Transverse colon (tissue), 4 donors: Measurements from ENCODE around the gene FAXDC2. TPM values are rescaled to one million over a fixed set of nuclear protein-coding genes. Genes with fewer than 3 reads are reported as not detected.

ENCODE experiments used
- DNase-seq: peaks from one replicate; pipeline ENCODE4 v3.0.0-alpha.2; 2019
- H3K27ac ChIP-seq, 4 donors: fragments of 200-600 bp; sonication (generic); 2 replicates each; pipeline ENCODE4 v1.5.1; 2016 to 2018; ENCODE audit warnings: inconsistent platforms in 4 of 4
- H3K27me3 ChIP-seq: fragments of 200-600 bp; sonication (generic); 2 replicates; pipeline ENCODE4 v1.5.1; 2017; ENCODE audit warnings: inconsistent platforms
- H3K36me3 ChIP-seq, 4 donors: fragments of 200-600 bp; sonication (generic); 2 replicates each; pipeline ENCODE4 v1.5.1; 2017 to 2019; ENCODE audit warnings: inconsistent platforms in 4 of 4
- H3K4me1 ChIP-seq, 4 donors: fragments of 200-600 bp; sonication (generic); 2 replicates each; pipeline ENCODE4 v1.5.1; 2017 to 2020; ENCODE audit warnings: inconsistent platforms in 4 of 4
- H3K4me3 ChIP-seq, 4 donors: fragments of 200-600 bp; sonication (generic); 1 replicate in 1 of 4; 2 replicates in 3 of 4; pipeline versions ENCODE4 v1.5.1 to v1.6.1; 2017 to 2019; ENCODE audit warnings: inconsistent platforms in 4 of 4
- H3K9me3 ChIP-seq, 2 donors: fragments of 200-600 bp; sonication (generic); 2 replicates each; pipeline ENCODE4 v1.5.1; 2017 to 2019; ENCODE audit warnings: inconsistent platforms in 2 of 2
- CTCF ChIP-seq, 5 experiments: fragments of 200-600 bp in 3 of 5; fragments of 450-650 bp in 2 of 5; sonication (generic) in 3 of 5; IDR thresholded peaks; 1 replicate in 2 of 5; 2 replicates in 3 of 5; pipeline ENCODE4 v1.5.1; 2016 to 2017; ENCODE audit warnings: antibody characterized with exemption in 5 of 5, inconsistent platforms in 3 of 5, mild to moderate bottlenecking in 2 of 5, moderate library complexity in 1 of 5
- EP300 ChIP-seq: sonication (generic); formaldehyde crosslinking; IDR thresholded peaks from one replicate; pipeline ENCODE4 v1.6.1; 2017; ENCODE audit warnings: antibody characterized with exemption, low read depth
- POLR2A ChIP-seq: fragments of 450-650 bp; IDR thresholded peaks from one replicate; pipeline ENCODE4 v1.6.1; 2016; ENCODE audit warnings: antibody characterized with exemption, mild to moderate bottlenecking, moderate library complexity
- POLR2AphosphoS5 ChIP-seq, 3 donors: sonication (generic); formaldehyde crosslinking; IDR thresholded peaks; one replicate each; pipeline ENCODE4 v1.6.1; 2016; ENCODE audit warnings: antibody characterized with exemption in 3 of 3
- WGBS, 2 donors: methylation state at CpG; one replicate each; pipeline ENCODE4 v1.1.5; 2018; ENCODE audit warnings: low coverage in 1 of 2; 5-methylcytosine and 5-hydroxymethylcytosine counted together
- in situ Hi-C, 4 donors: fragments of 200-750 bp; cut with MboI; loops; one replicate each; pipeline versions ENCODE4 v1.15.0 to v1.15.1; 2017; ENCODE audit warnings: low sequenced_read_pairs in 3 of 4, low pct_ligation_motif_present in 1 of 4, low pct_unique_long_range_greater_than_20kb in 1 of 4
- intact Hi-C: fragments of 100-400 bp; cut with DNase I; formaldehyde crosslinking; loops from one replicate; pipeline ENCODE4 v1.15.1; 2023; ENCODE audit warnings: low total_unique reads
- total RNA-seq, 4 donors: library from RNA; depleted of rRNA; stranded (reverse); fragments of >200 nt; gene quantifications; one replicate each; pipeline ENCODE4 v1.1.0, GENCODE V29; 2016

Gene FAXDC2
- total RNA-seq, 4 donors from 2014 or later = 10.3 to 54.8 (median 27.4) TPM

DNA sequence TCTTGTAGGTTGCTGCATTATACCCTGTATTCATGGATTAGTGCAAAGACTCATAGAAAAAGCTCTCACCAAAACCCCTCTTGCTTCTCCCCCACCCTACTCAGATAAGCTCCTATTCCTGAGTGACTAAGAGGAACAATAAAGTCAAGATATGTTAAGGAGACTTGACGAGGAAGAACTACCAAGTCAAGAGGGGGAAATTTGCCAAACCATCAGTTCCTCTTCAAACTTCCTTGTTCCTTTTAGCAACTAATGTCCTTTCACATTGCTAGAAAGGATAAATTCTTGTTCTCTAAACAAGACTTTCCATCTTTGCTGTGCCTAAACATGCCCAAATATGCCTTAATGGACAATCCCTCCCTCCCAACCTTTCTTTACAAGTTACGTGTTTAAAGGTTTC, 35.0 kb upstream of the FAXDC2 start:
- Histone ChIP-seq H3K36me3 (peaks cover 0 to 53% (median 15%) of the 10 kb centered on the region in 4 donors), H3K27ac (no peak overlapping the region), H3K9me3 (peaks cover 19 to 21% of the 10 kb centered on the region in 2 donors), H3K27me3 (no peaks in the 10 kb centered on the region), H3K4me1 (no peaks in the 10 kb centered on the region), H3K4me3 (no peak overlapping the region)
- no peak for DNase-seq
- WGBS, 2 donors = 83 to 86% methylated on average over 2 of the region's 2 CpGs
- TF ChIP-seq CTCF (IDR thresholded peaks at IDR 0.05) = no peak
- no peak for TF ChIP-seq POLR2AphosphoS5 (IDR thresholded peaks at IDR 0.05)
- TF ChIP-seq EP300 = no peak
- no peak for TF ChIP-seq POLR2A
- in situ Hi-C loops (no loop called here), intact Hi-C loops (no loop called here)

DNA sequence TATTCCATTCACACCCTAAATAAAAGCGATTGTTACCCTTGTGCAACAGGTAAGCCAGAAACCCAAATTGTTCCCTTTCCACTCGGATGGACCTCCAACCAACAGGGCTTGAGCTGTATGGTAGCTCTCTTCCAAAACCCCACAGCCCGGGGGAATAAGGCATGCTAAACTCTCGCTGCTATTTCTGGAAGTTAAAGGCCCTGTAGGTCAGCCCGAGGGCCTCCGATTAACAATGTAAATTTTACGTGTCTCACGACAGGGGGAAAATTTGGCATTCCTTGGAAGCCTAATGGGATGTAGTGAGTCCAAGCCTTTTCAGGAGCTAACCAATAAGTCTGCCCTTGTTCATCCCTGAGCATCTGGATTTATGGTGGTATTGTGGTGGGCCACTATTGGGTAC, 34.0 kb upstream of the FAXDC2 start:
- Histone ChIP-seq H3K4me1 (no peaks in the 10 kb centered on the region), H3K27me3 (no peaks in the 10 kb centered on the region), H3K9me3 (peaks cover 19 to 22% of the 10 kb centered on the region in 2 donors), H3K36me3 (peaks cover 0 to 44% (median 15%) of the 10 kb centered on the region in 4 donors), H3K27ac (no peak overlapping the region), H3K4me3 (no peak overlapping the region)
- in situ Hi-C loops (no loop called here), intact Hi-C loops (no loop called here)
- DNase-seq = no peak
- no peak for TF ChIP-seq EP300
- no peak for TF ChIP-seq POLR2A
- no peak for TF ChIP-seq POLR2AphosphoS5 (IDR thresholded peaks at IDR 0.05)
- no peak for TF ChIP-seq CTCF (IDR thresholded peaks at IDR 0.05)
- WGBS, 2 donors = 93 to 98% methylated on average over 2 to 8 of the region's 8 CpGs

GRCh38 chr5:154881986-154882385, 31.6 kb upstream of the FAXDC2 start:
- no peak for TF ChIP-seq POLR2AphosphoS5 (IDR thresholded peaks at IDR 0.05)
- TF ChIP-seq POLR2A = no peak
- no peak for TF ChIP-seq CTCF (IDR thresholded peaks at IDR 0.05)
- TF ChIP-seq EP300 = no peak
- WGBS, 2 donors = 73 to 79% methylated on average over 3 to 4 of the region's 4 CpGs

DNA sequence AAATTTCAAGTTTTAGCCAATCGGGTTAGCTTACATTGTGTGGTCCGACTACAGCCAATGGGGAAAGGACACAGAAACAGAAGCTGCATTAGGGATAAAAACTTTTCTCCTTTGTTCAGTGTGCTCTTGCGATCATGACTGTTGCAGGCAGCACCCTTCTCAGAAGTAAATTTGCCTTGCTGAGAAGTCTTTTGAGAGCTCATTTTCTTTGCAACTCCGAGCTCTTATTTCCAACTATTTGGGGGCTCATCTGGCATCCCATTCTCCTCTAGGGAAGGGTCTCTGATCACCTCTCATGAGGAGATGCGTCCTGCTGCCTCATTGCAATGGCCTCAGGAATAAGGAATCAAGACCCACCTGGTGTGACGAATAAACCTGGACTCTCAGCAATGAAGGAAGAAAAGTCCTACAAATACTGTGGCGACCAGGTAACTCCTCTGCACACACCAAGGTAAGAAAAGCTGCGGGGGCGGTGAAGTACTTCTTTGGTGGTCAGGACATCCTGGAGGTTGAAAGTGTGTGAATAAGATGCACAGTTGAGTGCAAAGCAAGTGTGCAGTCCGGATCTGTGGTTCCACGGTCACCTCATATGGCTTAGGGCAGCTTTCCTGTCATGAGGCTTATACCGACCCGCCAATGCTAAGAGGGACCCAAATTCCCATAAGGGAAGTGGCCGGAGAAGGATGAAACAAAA, 28.4 kb upstream of the FAXDC2 start:
- Histone ChIP-seq H3K9me3 (peaks cover 11 to 13% of the 10 kb centered on the region in 2 donors), H3K4me1 (peaks cover 0 to 6% (median 0%) of the 10 kb centered on the region in 4 donors), H3K27ac (no peak overlapping the region), H3K4me3 (no peak overlapping the region), H3K27me3 (no peaks in the 10 kb centered on the region), H3K36me3 (peaks cover 0 to 39% (median 17%) of the 10 kb centered on the region in 4 donors)
- in situ Hi-C loops = no loop called here
- no peak for DNase-seq
- intact Hi-C loops = no loop called here
- WGBS, 2 donors = 95 to 100% methylated on average over 5 to 14 of the region's 14 CpGs
- TF ChIP-seq POLR2AphosphoS5 (IDR thresholded peaks at IDR 0.05) = no peak
- TF ChIP-seq CTCF (IDR thresholded peaks at IDR 0.05) = no peak
- no peak for TF ChIP-seq EP300
- TF ChIP-seq POLR2A = no peak

More at GRCh38 chr5:154881986-154882385, 31.6 kb upstream of the FAXDC2 start:
- Histone ChIP-seq H3K27me3 (no peaks in the 10 kb centered on the region), H3K27ac (no peak overlapping the region), H3K4me1 (no peaks in the 10 kb centered on the region), H3K4me3 (no peak overlapping the region), H3K36me3 (peaks cover 0 to 30% (median 7%) of the 10 kb centered on the region in 4 donors), H3K9me3 (peaks cover 28% of the 10 kb centered on the region in 2 donors)
- no peak for DNase-seq
- intact Hi-C loops = no loop called here
- in situ Hi-C loops = no loop called here
